Measurements from ENCODE around the gene RNF146.

Gene RNF146

GRCh38 chr6:127298475-127298874 lies 31.8 kb downstream of the RNF146 start:
- no peak for DNase-seq
- Histone ChIP-seq H3K9ac (ENCODE audit: low read depth, low read length) (no peak overlapping the region), H2AFZ (ENCODE audit: low read depth, low read length) (no peak overlapping the region), H4K20me1 (ENCODE audit: insufficient read depth, low read length) (peaks cover 6% of the 10 kb centered on the region; the same call in 1 of the 2 replicates), H3K27ac (ENCODE audit: low read length) (no peak overlapping the region), H3K79me2 (ENCODE audit: insufficient read depth, low read length) (peaks cover 16% of the 10 kb centered on the region), H3K27me3 (ENCODE audit: insufficient read depth, low read length, poor library complexity) (no peaks in the 10 kb centered on the region), H3K9me3 (ENCODE audit: insufficient read depth, low read length, severe bottlenecking) (no peaks in the 10 kb centered on the region), H3K4me1 (ENCODE audit: insufficient read depth, low read length) (no peaks in the 10 kb centered on the region), H3K36me3 (ENCODE audit: insufficient read depth, low read length) (peaks cover 43% of the 10 kb centered on the region; the same call in 1 of the 2 replicates), H3K4me2 (ENCODE audit: insufficient read depth, low read length) (no peak overlapping the region), H3K4me3 (ENCODE audit: low read depth in 1 of 2, low read length in 2 of 2) (no peak overlapping the region)
- no peak for ATAC-seq (ENCODE audit: insufficient read depth, low read depth)
- TF ChIP-seq EZH2 (IDR thresholded peaks at IDR 0.05; ENCODE audit: borderline replicate concordance, low read depth, low read length, severe bottlenecking) (no peak), CTCF (IDR thresholded peaks at IDR 0.05; ENCODE audit: borderline replicate concordance, extremely low read depth, low read length, poor library complexity, severe bottlenecking) (no peak)

GRCh38 chr6:127299522-127300240 lies 33.0 kb downstream of the RNF146 start:
- peaks cover 14% of the 10 kb centered on the region; the same call in 1 of the 2 replicates for H4K20me1 ChIP-seq (ENCODE audit: insufficient read depth, low read length)
- no peak for DNase-seq
- H3K4me2 ChIP-seq (ENCODE audit: insufficient read depth, low read length) = no peak overlapping the region
- ATAC-seq (ENCODE audit: insufficient read depth, low read depth) = no peak
- H3K36me3 ChIP-seq (ENCODE audit: insufficient read depth, low read length) = peaks cover 47% of the 10 kb centered on the region; the same call in 1 of the 2 replicates
- no peak overlapping the region for H3K9ac ChIP-seq (ENCODE audit: low read depth, low read length)
- no peaks in the 10 kb centered on the region for H3K4me1 ChIP-seq (ENCODE audit: insufficient read depth, low read length)
- no peak overlapping the region for H3K4me3 ChIP-seq (ENCODE audit: low read depth in 1 of 2, low read length in 2 of 2)
- TF ChIP-seq CTCF (IDR thresholded peaks at IDR 0.05; ENCODE audit: borderline replicate concordance, extremely low read depth, low read length, poor library complexity, severe bottlenecking) (no peak), EZH2 (IDR thresholded peaks at IDR 0.05; ENCODE audit: borderline replicate concordance, low read depth, low read length, severe bottlenecking) (no peak)
- no peak overlapping the region for H3K27ac ChIP-seq (ENCODE audit: low read length)
- H2AFZ ChIP-seq (ENCODE audit: low read depth, low read length) = no peak overlapping the region
- H3K27me3 ChIP-seq (ENCODE audit: insufficient read depth, low read length, poor library complexity) = no peaks in the 10 kb centered on the region
- H3K9me3 ChIP-seq (ENCODE audit: insufficient read depth, low read length, severe bottlenecking) = no peaks in the 10 kb centered on the region
- H3K79me2 ChIP-seq (ENCODE audit: insufficient read depth, low read length) = peaks cover 27% of the 10 kb centered on the region

GRCh38 chr6:127300411-127300810 lies 33.7 kb downstream of the RNF146 start:
- Histone ChIP-seq H3K9ac (ENCODE audit: low read depth, low read length) (no peak overlapping the region), H3K4me3 (ENCODE audit: low read depth in 1 of 2, low read length in 2 of 2) (no peak overlapping the region), H4K20me1 (ENCODE audit: insufficient read depth, low read length) (peaks cover 16% of the 10 kb centered on the region; the same call in 1 of the 2 replicates), H3K36me3 (ENCODE audit: insufficient read depth, low read length) (peaks cover 45% of the 10 kb centered on the region; the same call in 1 of the 2 replicates), H3K27me3 (ENCODE audit: insufficient read depth, low read length, poor library complexity) (no peaks in the 10 kb centered on the region), H3K9me3 (ENCODE audit: insufficient read depth, low read length, severe bottlenecking) (no peaks in the 10 kb centered on the region), H3K4me2 (ENCODE audit: insufficient read depth, low read length) (no peak overlapping the region), H3K79me2 (ENCODE audit: insufficient read depth, low read length) (peaks cover 29% of the 10 kb centered on the region), H3K27ac (ENCODE audit: low read length) (no peak overlapping the region), H2AFZ (ENCODE audit: low read depth, low read length) (no peak overlapping the region), H3K4me1 (ENCODE audit: insufficient read depth, low read length) (no peaks in the 10 kb centered on the region)
- no peak for DNase-seq
- TF ChIP-seq CTCF (IDR thresholded peaks at IDR 0.05; ENCODE audit: borderline replicate concordance, extremely low read depth, low read length, poor library complexity, severe bottlenecking) (no peak), EZH2 (IDR thresholded peaks at IDR 0.05; ENCODE audit: borderline replicate concordance, low read depth, low read length, severe bottlenecking) (no peak)
- no peak for ATAC-seq (ENCODE audit: insufficient read depth, low read depth)

Measured in DND-41 (cell line).